Spleen (tissue), 13 donors: ENCODE data around the gene CLINT1. TPM values are rescaled to one million over a fixed set of nuclear protein-coding genes. Genes with fewer than 3 reads are reported as not detected.

ENCODE experiments used
- DNase-seq: peaks from one replicate; pipeline ENCODE4 v3.0.0-alpha.2; 2020
- H3K27ac ChIP-seq, 8 donors: fragments of 200-600 bp; sonication (generic) in 7 of 8; 1 replicate in 4 of 8; 2 replicates in 4 of 8; pipeline versions ENCODE4 v1.5.0 to v1.8.0; 2016 to 2021; ENCODE audit warnings: inconsistent platforms in 4 of 8, mild to moderate bottlenecking in 4 of 8, moderate library complexity in 1 of 8
- H3K27me3 ChIP-seq, 7 donors: fragments of 200-600 bp; sonication (generic) in 6 of 7; replicated peaks in 1 of 7; 1 replicate in 4 of 7; 2 replicates in 3 of 7; pipeline versions ENCODE4 v1.5.0 to v1.8.0; 2016 to 2021; ENCODE audit warnings: inconsistent platforms in 3 of 7, mild to moderate bottlenecking in 1 of 7
- H3K36me3 ChIP-seq, 6 donors: fragments of 200-600 bp; sonication (generic) in 5 of 6; 1 replicate in 4 of 6; 2 replicates in 2 of 6; pipeline versions ENCODE4 v1.5.0 to v1.8.0; 2016 to 2021; ENCODE audit warnings: inconsistent platforms in 2 of 6
- H3K4me1 ChIP-seq, 6 donors: fragments of 200-600 bp; sonication (generic) in 5 of 6; 1 replicate in 3 of 6; 2 replicates in 3 of 6; pipeline versions ENCODE4 v1.5.0 to v1.8.0; 2016 to 2021; ENCODE audit warnings: inconsistent platforms in 3 of 6
- H3K4me3 ChIP-seq, 8 donors: fragments of 200-600 bp; sonication (generic) in 7 of 8; 1 replicate in 4 of 8; 2 replicates in 4 of 8; pipeline versions ENCODE4 v1.5.0 to v1.8.0; 2016 to 2021; ENCODE audit warnings: inconsistent platforms in 4 of 8, mild to moderate bottlenecking in 4 of 8, moderate library complexity in 2 of 8
- H3K9me3 ChIP-seq, 8 donors: fragments of 200-600 bp; sonication (generic) in 7 of 8; 1 replicate in 4 of 8; 2 replicates in 4 of 8; pipeline versions ENCODE4 v1.5.0 to v1.8.0; 2016 to 2021; ENCODE audit warnings: inconsistent platforms in 4 of 8
- POLR2A ChIP-seq, 3 donors: fragments of 450-650 bp; IDR thresholded peaks; one replicate each; pipeline ENCODE4 v1.5.1; 2017; ENCODE audit warnings: antibody characterized with exemption in 3 of 3, mild to moderate bottlenecking in 1 of 3
- POLR2AphosphoS5 ChIP-seq, 3 donors: sonication (generic); formaldehyde crosslinking; IDR thresholded peaks; one replicate each; pipeline ENCODE4 v1.5.1; 2017; ENCODE audit warnings: antibody characterized with exemption in 3 of 3
- WGBS, 5 donors: extraction: QIAGEN DNeasy Blood & Tissue Kit in 3 of 5; methylation state at CpG; one replicate each; pipeline versions ENCODE4 v1.1.5 to v1.1.7; 2013 to 2018; 5-methylcytosine and 5-hydroxymethylcytosine counted together
- intact Hi-C: fragments of 100-400 bp; cut with DNase I; formaldehyde crosslinking; loops from one replicate; pipeline ENCODE4 v1.15.0; 2023; ENCODE audit warnings: low total_unique reads
- long read RNA-seq, 2 donors: transcript quantifications; one replicate each; lab custom pipeline, GENCODE V29; 2026
- polyA plus RNA-seq, 3 donors: library from polyadenylated mRNA; stranded (reverse); fragments of 200-250 nt; gene quantifications; one replicate each; pipeline ENCODE4 v1.2.1, GENCODE V29; 2013
- total RNA-seq, 7 donors: library from RNA; depleted of rRNA in 3 of 7; stranded (reverse); fragments of >200 nt in 3 of 7; fragmentation: NEBNext Ultra II Directional in 4 of 7; extraction: Animal tissue kit (Norgen Biotek cat#: 25700) in 4 of 7; gene quantifications; one replicate each; pipeline versions ENCODE4 v1.1.0 to v1.2.1, GENCODE V29; 2016 to 2021
- TF ChIP-seq, protein P1 (sequence below), 11 experiments: fragments of 200-600 bp in 7 of 11; fragments of 450-650 bp in 4 of 11; sonication (generic) in 4 of 11; IDR thresholded peaks in 8 of 11; conservative IDR thresholded peaks in 3 of 11; 1 replicate in 7 of 11; 2 replicates in 4 of 11; pipeline versions ENCODE4 v1.4.0 to v1.8.0; 2016 to 2021; ENCODE audit warnings: antibody characterized with exemption in 11 of 11, inconsistent platforms in 4 of 11, mild to moderate bottlenecking in 1 of 11
- donor health status: healthy with polysubstance abuse.
- donor health status: DM: no; HTN: no; CAD: no; lungs with moderate emphysema.
- donor health status: DM: no; HTN: no; CAD: no.
- donor health status: Bipolar disorder and iron deficiency.
- donor health status: healthy.
- donor health status: DM: no; HTN: no; CAD: no.
- donor health status: DM: yes; HTN: yes; CAD: no.

The CLINT1 gene
- total RNA-seq (100 to 1,000 TPM in 3 of 7 donors, 10 to 100 TPM in 4; 54.7 to 130 (median 68.7) TPM), polyA plus RNA-seq (10 to 100 TPM; 26.7 to 29.4 (median 28.3) TPM)
- long read RNA-seq, donor 1, transcript CLINT1-208 (2 exons, 2,905 nt) = major isoform, 6 of 42 reads
- long read RNA-seq, donor 1, partial matches to known transcripts = 30 of 42 reads
- long read RNA-seq, donor 1, other reads (novel, unspliced or antisense) = 0 of 42 reads
- long read RNA-seq, donor 2, partial matches to known transcripts = 15 of 21 reads
- long read RNA-seq, donor 2, other reads (novel, unspliced or antisense) = 0 of 21 reads

- Histone ChIP-seq H3K36me3 (peaks cover 0 to 5% (median 0%) of the 10 kb centered on the region in 6 donors), H3K4me1 (peaks cover 14 to 62% (median 47%) of the 10 kb centered on the region in 6 donors), H3K27me3 (no peaks in the 10 kb centered on the region), H3K9me3 (no peaks in the 10 kb centered on the region), H3K27ac (peak within 1 kb of the TSS; percentile 81 to 95 (median 91)), H3K4me3 (peak within 1 kb of the TSS; percentile 51 to 95 (median 88))
- WGBS, 5 donors = 0 to 1% (median 1%) methylated on average over 24 to 59 of the region's 59 CpGs
- peak; percentile 99 for DNase-seq
- intact Hi-C loops = no loop called here
- peak in 2 of 3 donors; percentile 59 for TF ChIP-seq POLR2A (IDR thresholded peaks at IDR 0.05)
- peak; percentile 95 to 98 (median 97) for TF ChIP-seq POLR2AphosphoS5 (IDR thresholded peaks at IDR 0.05)
- TF ChIP-seq, protein P1, sequence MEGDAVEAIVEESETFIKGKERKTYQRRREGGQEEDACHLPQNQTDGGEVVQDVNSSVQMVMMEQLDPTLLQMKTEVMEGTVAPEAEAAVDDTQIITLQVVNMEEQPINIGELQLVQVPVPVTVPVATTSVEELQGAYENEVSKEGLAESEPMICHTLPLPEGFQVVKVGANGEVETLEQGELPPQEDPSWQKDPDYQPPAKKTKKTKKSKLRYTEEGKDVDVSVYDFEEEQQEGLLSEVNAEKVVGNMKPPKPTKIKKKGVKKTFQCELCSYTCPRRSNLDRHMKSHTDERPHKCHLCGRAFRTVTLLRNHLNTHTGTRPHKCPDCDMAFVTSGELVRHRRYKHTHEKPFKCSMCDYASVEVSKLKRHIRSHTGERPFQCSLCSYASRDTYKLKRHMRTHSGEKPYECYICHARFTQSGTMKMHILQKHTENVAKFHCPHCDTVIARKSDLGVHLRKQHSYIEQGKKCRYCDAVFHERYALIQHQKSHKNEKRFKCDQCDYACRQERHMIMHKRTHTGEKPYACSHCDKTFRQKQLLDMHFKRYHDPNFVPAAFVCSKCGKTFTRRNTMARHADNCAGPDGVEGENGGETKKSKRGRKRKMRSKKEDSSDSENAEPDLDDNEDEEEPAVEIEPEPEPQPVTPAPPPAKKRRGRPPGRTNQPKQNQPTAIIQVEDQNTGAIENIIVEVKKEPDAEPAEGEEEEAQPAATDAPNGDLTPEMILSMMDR (IDR thresholded peaks at IDR 0.05 in 8 of 11, conservative IDR thresholded peaks at IDR 0.05 in 3 of 11) = peak in 2 of 11 experiments; percentile 22 to 23
Measured at GRCh38 chr5:157858527-157859226, at the start of gene CLINT1. Gene CLINT1, minus strand, starts transcription at chr5:157859145. Its CDS starts 175 bp downstream, at chr5:157858970.

GRCh38 chr5:157908459-157908858 is 49.5 kb upstream of the CLINT1 start:
- H3K27me3 ChIP-seq = no peaks in the 10 kb centered on the region
- 85 to 96% (median 91%) methylated on average over 1 of the region's 1 CpG for WGBS, 5 donors
- intact Hi-C loops = no loop called here
- no peak for TF ChIP-seq POLR2A (IDR thresholded peaks at IDR 0.05)
- TF ChIP-seq, protein P1 (IDR thresholded peaks at IDR 0.05 in 8 of 11, conservative IDR thresholded peaks at IDR 0.05 in 3 of 11) = no peak
- no peak for TF ChIP-seq POLR2AphosphoS5 (IDR thresholded peaks at IDR 0.05)
- DNase-seq = no peak
- peaks cover 0 to 11% (median 0%) of the 10 kb centered on the region in 6 donors for H3K4me1 ChIP-seq
- H3K36me3 ChIP-seq = no peaks in the 10 kb centered on the region
- no peaks in the 10 kb centered on the region for H3K9me3 ChIP-seq
- no peak overlapping the region for H3K27ac ChIP-seq
- H3K4me3 ChIP-seq = no peak overlapping the region

GRCh38 chr5:157907479-157907878 is 48.5 kb upstream of the CLINT1 start:
- no peaks in the 10 kb centered on the region for H3K9me3 ChIP-seq
- H3K27me3 ChIP-seq = no peaks in the 10 kb centered on the region
- TF ChIP-seq, protein P1 (IDR thresholded peaks at IDR 0.05 in 8 of 11, conservative IDR thresholded peaks at IDR 0.05 in 3 of 11) = no peak
- TF ChIP-seq POLR2AphosphoS5 (IDR thresholded peaks at IDR 0.05) (no peak), POLR2A (IDR thresholded peaks at IDR 0.05) (no peak)
- intact Hi-C loops = no loop called here
- WGBS, 5 donors = 91 to 100% (median 95%) methylated on average over 3 of the region's 3 CpGs
- H3K36me3 ChIP-seq = no peaks in the 10 kb centered on the region
- DNase-seq = no peak
- peaks cover 0 to 1% (median 0%) of the 10 kb centered on the region in 6 donors for H3K4me1 ChIP-seq
- no peak overlapping the region for H3K4me3 ChIP-seq
- no peak overlapping the region for H3K27ac ChIP-seq

GRCh38 chr5:157903117-157903450 is 44.1 kb upstream of the CLINT1 start:
- H3K4me1 ChIP-seq = no peaks in the 10 kb centered on the region
- no peak overlapping the region for H3K4me3 ChIP-seq
- no peak overlapping the region for H3K27ac ChIP-seq
- H3K27me3 ChIP-seq = no peaks in the 10 kb centered on the region
- no peaks in the 10 kb centered on the region for H3K9me3 ChIP-seq
- WGBS, 5 donors = 80 to 93% (median 86%) methylated on average over 2 of the region's 2 CpGs
- intact Hi-C loops = no loop called here
- no peak for TF ChIP-seq POLR2AphosphoS5 (IDR thresholded peaks at IDR 0.05)
- TF ChIP-seq, protein P1 (IDR thresholded peaks at IDR 0.05 in 8 of 11, conservative IDR thresholded peaks at IDR 0.05 in 3 of 11) = no peak
- DNase-seq = no peak
- H3K36me3 ChIP-seq = no peaks in the 10 kb centered on the region
